GM23338 (cell line): ENCODE measurements around the gene NUP153. TPM values are rescaled to one million over a fixed set of nuclear protein-coding genes. Genes with fewer than 3 reads are reported as not detected.

Source experiments
- ATAC-seq: fragments of 200-7000 bp; cut with Tn5 transposase; 3 replicates; pipeline ENCODE4 v1.9.1; 2020
- DNase-seq: peaks from one replicate; pipeline ENCODE4 v3.0.0-alpha.2; 2015; ENCODE audit warnings: low spot score
- H2AFZ ChIP-seq: fragments of 200-600 bp; sonication (generic); 2 replicates; pipeline ENCODE4 v1.8.0; 2016; ENCODE audit warnings: antibody characterized with exemption, mild to moderate bottlenecking, moderate library complexity
- H3F3A ChIP-seq: fragments of 200-600 bp; sonication (generic); replicated peaks from 2 replicates; pipeline ENCODE4 v1.8.0; 2017; ENCODE audit warnings: antibody characterized with exemption, mixed run types, low read depth
- H3K27ac ChIP-seq: fragments of 200-600 bp; sonication (generic); 2 replicates; pipeline ENCODE4 v1.6.1; 2016; ENCODE audit warnings: low read depth
- H3K27me3 ChIP-seq: fragments of 200-600 bp; sonication (generic); 2 replicates; pipeline ENCODE4 v1.8.0; 2016; ENCODE audit warnings: mild to moderate bottlenecking, mixed run types, moderate library complexity; ENCODE audit not compliant: insufficient read depth
- H3K36me3 ChIP-seq: fragments of 200-600 bp; sonication (generic); 2 replicates; pipeline ENCODE4 v1.8.0; 2016; ENCODE audit warnings: mild to moderate bottlenecking; ENCODE audit not compliant: insufficient read depth
- H3K4me1 ChIP-seq: fragments of 200-600 bp; sonication (generic); 2 replicates; pipeline ENCODE4 v1.8.0; 2016; ENCODE audit warnings: mild to moderate bottlenecking, moderate library complexity; ENCODE audit not compliant: insufficient read depth
- H3K4me2 ChIP-seq: fragments of 200-600 bp; sonication (generic); 2 replicates; pipeline ENCODE4 v1.7.1; 2017; ENCODE audit warnings: mixed run types
- H3K4me3 ChIP-seq: fragments of 200-600 bp; sonication (generic); 2 replicates; pipeline ENCODE4 v1.6.1; 2016; ENCODE audit warnings: mixed run types
- H3K79me2 ChIP-seq: fragments of 200-600 bp; sonication (generic); replicated peaks from 2 replicates; pipeline ENCODE4 v1.8.0; 2017; ENCODE audit warnings: mild to moderate bottlenecking; ENCODE audit not compliant: insufficient read depth
- H3K9me2 ChIP-seq: fragments of 200-600 bp; sonication (generic); 2 replicates; pipeline ENCODE4 v1.8.0; 2017; ENCODE audit not compliant: insufficient read depth
- H4K20me1 ChIP-seq: fragments of 200-600 bp; sonication (generic); replicated peaks from 2 replicates; pipeline ENCODE4 v1.8.0; 2017; ENCODE audit warnings: mild to moderate bottlenecking; ENCODE audit not compliant: insufficient read depth
- H3K27ac Mint-ChIP-seq: 2 replicates; pipeline ENCODE4 v1.8.0; 2020; ENCODE audit warnings: inconsistent platforms, mild to moderate bottlenecking, moderate library complexity, mixed read lengths
- H3K27me3 Mint-ChIP-seq: 3 replicates; pipeline ENCODE4 v1.8.0; 2022; ENCODE audit warnings: low read depth, mild to moderate bottlenecking, moderate library complexity, mixed read lengths, inconsistent platforms; ENCODE audit not compliant: insufficient read depth, poor library complexity
- H3K36me3 Mint-ChIP-seq: 3 replicates; pipeline ENCODE4 v1.8.0; 2021; ENCODE audit warnings: low read depth, mild to moderate bottlenecking, inconsistent platforms, moderate library complexity, mixed read lengths
- H3K4me1 Mint-ChIP-seq: 3 replicates; pipeline ENCODE4 v1.8.0; 2020; ENCODE audit warnings: mild to moderate bottlenecking, inconsistent platforms, mixed read lengths
- H3K4me3 Mint-ChIP-seq: 3 replicates; pipeline ENCODE4 v1.8.0; 2021; ENCODE audit warnings: moderate library complexity, mild to moderate bottlenecking, inconsistent platforms, mixed read lengths
- H3K9me3 Mint-ChIP-seq: 3 replicates; pipeline ENCODE4 v1.8.0; 2020; ENCODE audit warnings: moderate library complexity, mild to moderate bottlenecking, inconsistent platforms, mixed read lengths
- CREB1 ChIP-seq: fragments of 250-450 bp; sonication (Bioruptor Pico); IDR thresholded peaks from 2 replicates; pipeline ENCODE4 v1.5.0; 2020; ENCODE audit warnings: low read depth, mild to moderate bottlenecking, moderate library complexity
- EZH2 ChIP-seq: fragments of 200-600 bp; sonication (generic); IDR thresholded peaks from one replicate; pipeline ENCODE4 v1.8.0; 2017; ENCODE audit warnings: antibody characterized with exemption, mild to moderate bottlenecking, low read depth; ENCODE audit not compliant: unreplicated experiment
- EZH2phosphoT487 ChIP-seq: fragments of 200-600 bp; sonication (generic); IDR thresholded peaks from one replicate; pipeline ENCODE4 v1.8.1; 2018; ENCODE audit warnings: antibody characterized with exemption; ENCODE audit not compliant: unreplicated experiment
- JUNB ChIP-seq: IDR thresholded peaks from one replicate; pipeline ENCODE4 v1.6.1; 2016; ENCODE audit warnings: antibody characterized with exemption; ENCODE audit not compliant: unreplicated experiment
- NANOG ChIP-seq: IDR thresholded peaks from 2 replicates; pipeline ENCODE4 v1.6.1; 2016; ENCODE audit warnings: antibody characterized with exemption, borderline replicate concordance
- POLR2AphosphoS5 ChIP-seq: IDR thresholded peaks from 2 replicates; pipeline ENCODE4 v1.6.1; 2016; ENCODE audit warnings: antibody characterized with exemption, low read depth
- ZNF331 ChIP-seq: fragments of 250-450 bp; sonication (Bioruptor Pico); IDR thresholded peaks from 2 replicates; pipeline ENCODE4 v1.5.0; 2020; ENCODE audit warnings: low read depth, mild to moderate bottlenecking, moderate library complexity
- polyA plus RNA-seq: library from polyadenylated mRNA; unstranded; fragments of >200 nt; fragmentation: Nextera tagmentation; extraction: Ambion mirVana; gene quantifications from 2 replicates; pipeline ENCODE4 v1.2.1, GENCODE V29; 2016
- total RNA-seq: library from RNA; depleted of rRNA; stranded (reverse); fragments of >200 nt; shearing (Covaris generic); gene quantifications from 2 replicates; pipeline ENCODE4 v1.2.3, GENCODE V29; 2014
- TF ChIP-seq, protein P1 (sequence below): IDR thresholded peaks from 2 replicates; pipeline ENCODE4 v1.6.1; 2016; ENCODE audit warnings: antibody characterized with exemption
- TF ChIP-seq, protein P2 (sequence below): fragments of 250-450 bp; sonication (Bioruptor Pico); IDR thresholded peaks from 2 replicates; pipeline ENCODE4 v1.5.0; 2020; ENCODE audit warnings: mild to moderate bottlenecking, moderate library complexity
- TF ChIP-seq, protein P3 (sequence below): IDR thresholded peaks from one replicate; pipeline ENCODE4 v1.6.1; 2018; ENCODE audit warnings: antibody characterized with exemption; ENCODE audit not compliant: unreplicated experiment

The NUP153 gene
- total and polyA plus RNA-seq, 2 experiments from 2014 or later: 23.8 to 88.4 TPM

DNA sequence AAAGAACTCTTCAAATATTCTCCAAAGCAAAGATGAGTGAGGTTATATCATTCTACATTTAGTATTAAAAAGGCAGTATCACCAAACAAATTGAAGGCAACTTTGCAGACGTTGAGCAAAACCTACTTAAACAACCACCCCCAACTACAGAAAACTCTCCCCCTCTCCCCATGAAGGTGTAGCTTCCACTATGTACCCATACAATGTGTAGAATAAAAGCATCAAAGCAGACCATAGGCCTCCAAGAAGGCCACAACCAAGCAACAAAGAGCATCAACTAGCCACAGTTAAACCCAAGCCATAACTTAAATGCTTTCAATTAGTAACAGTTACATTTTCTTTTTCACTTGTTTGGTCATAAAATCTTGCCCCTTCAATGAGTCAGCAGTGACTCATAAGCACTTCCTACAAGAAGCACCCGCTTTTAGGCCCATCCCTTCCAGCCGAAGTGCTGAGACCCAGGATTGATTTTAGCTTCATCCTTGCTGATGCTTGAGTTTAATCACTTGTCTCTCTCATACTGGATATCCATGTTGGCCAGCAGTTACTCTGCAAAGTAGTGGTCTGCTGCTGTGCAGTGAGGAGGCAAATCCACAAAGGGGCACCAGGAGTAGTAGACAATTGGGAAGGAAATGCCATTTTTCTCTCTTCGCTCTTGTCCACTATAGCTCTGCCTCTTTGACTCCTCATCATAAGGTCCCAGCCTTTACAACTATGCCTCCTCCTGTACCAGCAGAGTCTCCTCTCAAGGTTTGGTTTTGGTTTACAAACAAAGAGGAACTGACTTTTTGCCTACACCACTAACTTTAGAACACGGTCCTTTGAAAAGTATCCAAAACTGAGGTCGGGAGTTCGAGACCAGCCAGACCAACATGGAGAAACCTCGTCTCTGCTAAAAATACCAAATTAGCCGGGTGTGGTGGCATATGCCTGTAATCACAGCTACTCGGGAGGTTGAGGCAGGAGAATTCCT lies 8.4 kb upstream of the NUP153 start (continued):
- TF ChIP-seq, protein P1, sequence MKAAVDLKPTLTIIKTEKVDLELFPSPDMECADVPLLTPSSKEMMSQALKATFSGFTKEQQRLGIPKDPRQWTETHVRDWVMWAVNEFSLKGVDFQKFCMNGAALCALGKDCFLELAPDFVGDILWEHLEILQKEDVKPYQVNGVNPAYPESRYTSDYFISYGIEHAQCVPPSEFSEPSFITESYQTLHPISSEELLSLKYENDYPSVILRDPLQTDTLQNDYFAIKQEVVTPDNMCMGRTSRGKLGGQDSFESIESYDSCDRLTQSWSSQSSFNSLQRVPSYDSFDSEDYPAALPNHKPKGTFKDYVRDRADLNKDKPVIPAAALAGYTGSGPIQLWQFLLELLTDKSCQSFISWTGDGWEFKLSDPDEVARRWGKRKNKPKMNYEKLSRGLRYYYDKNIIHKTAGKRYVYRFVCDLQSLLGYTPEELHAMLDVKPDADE: no peak
- no peak for TF ChIP-seq EZH2phosphoT487
- no peak for TF ChIP-seq ZNF331 (CRISPR knock-in tag)

DNA sequence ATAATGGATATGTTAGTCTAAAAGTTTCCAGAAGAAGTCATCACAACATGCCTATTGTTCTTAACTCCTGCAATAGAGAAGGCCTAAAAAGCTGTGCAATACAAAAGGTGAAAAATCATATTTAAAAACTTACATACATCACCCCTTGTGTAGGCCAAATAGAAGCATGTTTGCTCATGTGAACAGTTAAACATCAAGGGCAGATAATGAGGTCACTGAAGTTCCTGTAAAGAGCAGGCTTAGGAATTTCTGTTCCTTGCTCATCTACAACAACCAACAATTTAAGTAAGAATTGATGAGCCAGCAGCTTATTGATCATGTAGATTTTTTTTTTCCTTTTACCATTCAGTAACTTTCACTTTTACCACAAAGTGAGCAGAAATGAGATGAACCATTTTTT lies 7.5 kb upstream of the NUP153 start:
- no peak overlapping the region for H3K27ac Mint-ChIP-seq
- Histone ChIP-seq H3K36me3 (no peaks in the 10 kb centered on the region), H3K4me2 (no peak overlapping the region), H4K20me1 (no peaks in the 10 kb centered on the region), H3K4me3 (no peak overlapping the region), H3K79me2 (no peaks in the 10 kb centered on the region), H2AFZ (no peak overlapping the region), H3K9me2 (no peaks in the 10 kb centered on the region), H3K27me3 (no peaks in the 10 kb centered on the region), H3K27ac (no peak overlapping the region), H3K4me1 (peaks cover 5% of the 10 kb centered on the region; the same call in 1 of the 2 replicates), H3F3A (no peaks in the 10 kb centered on the region)
- no peaks in the 10 kb centered on the region for H3K36me3 Mint-ChIP-seq
- H3K9me3 Mint-ChIP-seq: no peaks in the 10 kb centered on the region
- H3K4me1 Mint-ChIP-seq: peaks cover 8% of the 10 kb centered on the region
- ATAC-seq: no peak
- DNase-seq: no peak
- H3K27me3 Mint-ChIP-seq: peaks cover 3% of the 10 kb centered on the region
- no peak overlapping the region for H3K4me3 Mint-ChIP-seq
- no peak for TF ChIP-seq POLR2AphosphoS5
- TF ChIP-seq, protein P1: no peak
- TF ChIP-seq, protein P2, sequence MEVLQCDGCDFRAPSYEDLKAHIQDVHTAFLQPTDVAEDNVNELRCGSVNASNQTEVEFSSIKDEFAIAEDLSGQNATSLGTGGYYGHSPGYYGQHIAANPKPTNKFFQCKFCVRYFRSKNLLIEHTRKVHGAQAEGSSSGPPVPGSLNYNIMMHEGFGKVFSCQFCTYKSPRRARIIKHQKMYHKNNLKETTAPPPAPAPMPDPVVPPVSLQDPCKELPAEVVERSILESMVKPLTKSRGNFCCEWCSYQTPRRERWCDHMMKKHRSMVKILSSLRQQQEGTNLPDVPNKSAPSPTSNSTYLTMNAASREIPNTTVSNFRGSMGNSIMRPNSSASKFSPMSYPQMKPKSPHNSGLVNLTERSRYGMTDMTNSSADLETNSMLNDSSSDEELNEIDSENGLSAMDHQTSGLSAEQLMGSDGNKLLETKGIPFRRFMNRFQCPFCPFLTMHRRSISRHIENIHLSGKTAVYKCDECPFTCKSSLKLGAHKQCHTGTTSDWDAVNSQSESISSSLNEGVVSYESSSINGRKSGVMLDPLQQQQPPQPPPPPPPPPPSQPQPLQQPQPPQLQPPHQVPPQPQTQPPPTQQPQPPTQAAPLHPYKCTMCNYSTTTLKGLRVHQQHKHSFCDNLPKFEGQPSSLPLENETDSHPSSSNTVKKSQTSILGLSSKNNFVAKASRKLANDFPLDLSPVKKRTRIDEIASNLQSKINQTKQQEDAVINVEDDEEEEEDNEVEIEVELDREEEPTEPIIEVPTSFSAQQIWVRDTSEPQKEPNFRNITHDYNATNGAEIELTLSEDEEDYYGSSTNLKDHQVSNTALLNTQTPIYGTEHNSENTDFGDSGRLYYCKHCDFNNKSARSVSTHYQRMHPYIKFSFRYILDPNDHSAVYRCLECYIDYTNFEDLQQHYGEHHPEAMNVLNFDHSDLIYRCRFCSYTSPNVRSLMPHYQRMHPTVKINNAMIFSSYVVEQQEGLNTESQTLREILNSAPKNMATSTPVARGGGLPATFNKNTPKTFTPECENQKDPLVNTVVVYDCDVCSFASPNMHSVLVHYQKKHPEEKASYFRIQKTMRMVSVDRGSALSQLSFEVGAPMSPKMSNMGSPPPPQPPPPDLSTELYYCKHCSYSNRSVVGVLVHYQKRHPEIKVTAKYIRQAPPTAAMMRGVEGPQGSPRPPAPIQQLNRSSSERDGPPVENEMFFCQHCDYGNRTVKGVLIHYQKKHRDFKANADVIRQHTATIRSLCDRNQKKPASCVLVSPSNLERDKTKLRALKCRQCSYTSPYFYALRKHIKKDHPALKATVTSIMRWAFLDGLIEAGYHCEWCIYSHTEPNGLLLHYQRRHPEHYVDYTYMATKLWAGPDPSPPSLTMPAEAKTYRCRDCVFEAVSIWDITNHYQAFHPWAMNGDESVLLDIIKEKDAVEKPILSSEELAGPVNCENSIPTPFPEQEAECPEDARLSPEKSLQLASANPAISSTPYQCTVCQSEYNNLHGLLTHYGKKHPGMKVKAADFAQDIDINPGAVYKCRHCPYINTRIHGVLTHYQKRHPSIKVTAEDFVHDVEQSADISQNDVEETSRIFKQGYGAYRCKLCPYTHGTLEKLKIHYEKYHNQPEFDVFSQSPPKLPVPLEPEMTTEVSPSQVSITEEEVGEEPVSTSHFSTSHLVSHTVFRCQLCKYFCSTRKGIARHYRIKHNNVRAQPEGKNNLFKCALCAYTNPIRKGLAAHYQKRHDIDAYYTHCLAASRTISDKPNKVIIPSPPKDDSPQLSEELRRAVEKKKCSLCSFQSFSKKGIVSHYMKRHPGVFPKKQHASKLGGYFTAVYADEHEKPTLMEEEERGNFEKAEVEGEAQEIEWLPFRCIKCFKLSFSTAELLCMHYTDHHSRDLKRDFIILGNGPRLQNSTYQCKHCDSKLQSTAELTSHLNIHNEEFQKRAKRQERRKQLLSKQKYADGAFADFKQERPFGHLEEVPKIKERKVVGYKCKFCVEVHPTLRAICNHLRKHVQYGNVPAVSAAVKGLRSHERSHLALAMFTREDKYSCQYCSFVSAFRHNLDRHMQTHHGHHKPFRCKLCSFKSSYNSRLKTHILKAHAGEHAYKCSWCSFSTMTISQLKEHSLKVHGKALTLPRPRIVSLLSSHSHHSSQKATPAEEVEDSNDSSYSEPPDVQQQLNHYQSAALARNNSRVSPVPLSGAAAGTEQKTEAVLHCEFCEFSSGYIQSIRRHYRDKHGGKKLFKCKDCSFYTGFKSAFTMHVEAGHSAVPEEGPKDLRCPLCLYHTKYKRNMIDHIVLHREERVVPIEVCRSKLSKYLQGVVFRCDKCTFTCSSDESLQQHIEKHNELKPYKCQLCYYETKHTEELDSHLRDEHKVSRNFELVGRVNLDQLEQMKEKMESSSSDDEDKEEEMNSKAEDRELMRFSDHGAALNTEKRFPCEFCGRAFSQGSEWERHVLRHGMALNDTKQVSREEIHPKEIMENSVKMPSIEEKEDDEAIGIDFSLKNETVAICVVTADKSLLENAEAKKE (CRISPR knock-in tag): no peak
- no peak for TF ChIP-seq ZNF331 (CRISPR knock-in tag)
- no peak for TF ChIP-seq NANOG
- TF ChIP-seq, protein P3, sequence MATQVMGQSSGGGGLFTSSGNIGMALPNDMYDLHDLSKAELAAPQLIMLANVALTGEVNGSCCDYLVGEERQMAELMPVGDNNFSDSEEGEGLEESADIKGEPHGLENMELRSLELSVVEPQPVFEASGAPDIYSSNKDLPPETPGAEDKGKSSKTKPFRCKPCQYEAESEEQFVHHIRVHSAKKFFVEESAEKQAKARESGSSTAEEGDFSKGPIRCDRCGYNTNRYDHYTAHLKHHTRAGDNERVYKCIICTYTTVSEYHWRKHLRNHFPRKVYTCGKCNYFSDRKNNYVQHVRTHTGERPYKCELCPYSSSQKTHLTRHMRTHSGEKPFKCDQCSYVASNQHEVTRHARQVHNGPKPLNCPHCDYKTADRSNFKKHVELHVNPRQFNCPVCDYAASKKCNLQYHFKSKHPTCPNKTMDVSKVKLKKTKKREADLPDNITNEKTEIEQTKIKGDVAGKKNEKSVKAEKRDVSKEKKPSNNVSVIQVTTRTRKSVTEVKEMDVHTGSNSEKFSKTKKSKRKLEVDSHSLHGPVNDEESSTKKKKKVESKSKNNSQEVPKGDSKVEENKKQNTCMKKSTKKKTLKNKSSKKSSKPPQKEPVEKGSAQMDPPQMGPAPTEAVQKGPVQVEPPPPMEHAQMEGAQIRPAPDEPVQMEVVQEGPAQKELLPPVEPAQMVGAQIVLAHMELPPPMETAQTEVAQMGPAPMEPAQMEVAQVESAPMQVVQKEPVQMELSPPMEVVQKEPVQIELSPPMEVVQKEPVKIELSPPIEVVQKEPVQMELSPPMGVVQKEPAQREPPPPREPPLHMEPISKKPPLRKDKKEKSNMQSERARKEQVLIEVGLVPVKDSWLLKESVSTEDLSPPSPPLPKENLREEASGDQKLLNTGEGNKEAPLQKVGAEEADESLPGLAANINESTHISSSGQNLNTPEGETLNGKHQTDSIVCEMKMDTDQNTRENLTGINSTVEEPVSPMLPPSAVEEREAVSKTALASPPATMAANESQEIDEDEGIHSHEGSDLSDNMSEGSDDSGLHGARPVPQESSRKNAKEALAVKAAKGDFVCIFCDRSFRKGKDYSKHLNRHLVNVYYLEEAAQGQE: no peak
- TF ChIP-seq EZH2: no peak
- TF ChIP-seq JUNB: no peak
- TF ChIP-seq CREB1 (CRISPR knock-in tag): no peak
- TF ChIP-seq EZH2phosphoT487: no peak
